Stimulated activated CD8-positive, alpha-beta memory T cell treated with anti-CD3 and anti-CD28 coated beads, Interleukin-4, amount 100 ng/mL, for 1 hour (primary cell): ENCODE measurements around the gene AQP3.
"Not testable (repeated sequence)": the region's sequence is repeated elsewhere in the genome, so short reads cannot be mapped to it uniquely, and the experiment has no call there.

ENCODE experiments used
- DNase-seq, 2 donors: peaks; one replicate each; pipeline ENCODE4 v3.0.0-alpha.2; 2020; ENCODE audit warnings: low read depth in 2 of 2, low spot score in 1 of 2

AQP3 gene

DNA sequence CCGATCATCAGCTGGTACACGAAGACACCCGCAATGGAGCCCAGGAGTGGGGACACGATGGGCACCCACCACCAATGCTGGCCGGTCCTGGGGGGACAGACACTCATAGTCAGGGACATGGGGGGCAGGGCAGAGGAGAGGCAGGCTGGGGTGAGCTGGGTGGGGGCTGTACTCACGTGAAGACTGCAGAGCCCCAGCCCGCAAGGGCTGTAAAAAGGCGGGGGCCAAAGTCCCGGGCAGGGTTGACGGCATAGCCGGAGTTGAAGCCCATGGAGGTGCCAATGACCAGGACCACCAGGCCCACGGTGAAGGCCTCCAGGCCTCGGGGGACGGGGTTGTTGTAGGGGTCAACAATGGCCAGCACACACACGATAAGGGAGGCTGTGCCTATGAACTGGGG, 5.3 kb downstream of the AQP3 start:
- DNase-seq = no peak

GRCh38 chr9:33440609-33441008, 6.8 kb downstream of the AQP3 start:
- DNase-seq = no peak

GRCh38 chr9:33440204-33440603, 7.2 kb downstream of the AQP3 start:
- DNase-seq = no peak

DNA sequence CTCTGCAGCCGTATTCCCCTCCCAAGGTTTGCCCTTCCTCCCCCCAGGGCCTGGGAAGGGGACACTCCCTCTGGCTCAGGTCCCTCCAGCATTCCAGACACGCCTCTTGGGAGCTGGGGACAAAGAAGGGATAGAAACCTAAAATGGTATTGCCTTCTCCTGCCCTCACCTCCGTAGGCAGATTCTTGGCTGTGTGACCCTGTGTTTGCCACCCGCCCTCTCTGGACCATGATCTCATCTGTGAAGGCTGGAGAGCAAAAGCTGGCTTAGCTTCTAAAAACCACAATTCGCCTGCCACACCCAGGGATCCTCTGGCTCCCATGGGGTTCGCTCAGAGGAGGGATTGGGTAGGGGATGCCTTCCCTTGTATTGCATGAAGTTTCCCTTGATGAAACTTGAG, 7.7 kb downstream of the AQP3 start:
- no peak for DNase-seq

DNA sequence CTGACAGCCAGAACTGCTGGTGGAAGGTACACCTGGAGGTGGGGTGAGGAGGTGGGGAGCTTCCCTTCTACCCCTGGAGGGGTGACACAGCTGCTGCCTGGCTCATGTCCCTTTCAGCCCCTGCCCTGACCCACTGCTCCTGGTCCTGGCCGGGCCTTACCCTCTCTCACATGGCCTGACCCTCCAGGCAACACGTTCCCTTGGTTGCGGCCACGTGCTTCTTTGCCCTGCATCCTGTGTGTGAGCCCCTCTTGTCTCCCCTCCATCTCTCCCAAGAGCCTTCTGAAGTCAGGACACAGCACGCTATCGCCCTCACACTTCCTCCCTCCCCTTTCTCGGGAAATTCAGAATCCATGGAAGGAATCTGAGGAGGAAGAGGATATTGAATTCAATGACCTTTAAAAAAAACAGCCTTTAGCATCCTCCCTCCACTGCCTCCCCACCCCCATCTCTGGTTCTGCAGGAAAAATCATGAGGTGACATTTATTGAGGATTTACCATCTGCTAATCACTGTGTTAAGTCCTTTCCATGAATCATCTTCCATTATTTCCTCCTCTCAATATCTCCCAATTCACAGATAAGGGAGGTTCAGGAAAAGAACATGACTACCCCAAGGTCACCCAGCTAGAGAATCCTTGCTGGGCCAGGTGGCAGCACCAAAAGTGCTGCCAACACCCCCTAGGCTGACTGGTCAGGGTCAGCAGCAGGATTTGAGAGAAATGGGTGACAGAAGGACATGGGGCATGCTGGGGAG, 8.3 kb downstream of the AQP3 start:
- DNase-seq = no peak

DNA sequence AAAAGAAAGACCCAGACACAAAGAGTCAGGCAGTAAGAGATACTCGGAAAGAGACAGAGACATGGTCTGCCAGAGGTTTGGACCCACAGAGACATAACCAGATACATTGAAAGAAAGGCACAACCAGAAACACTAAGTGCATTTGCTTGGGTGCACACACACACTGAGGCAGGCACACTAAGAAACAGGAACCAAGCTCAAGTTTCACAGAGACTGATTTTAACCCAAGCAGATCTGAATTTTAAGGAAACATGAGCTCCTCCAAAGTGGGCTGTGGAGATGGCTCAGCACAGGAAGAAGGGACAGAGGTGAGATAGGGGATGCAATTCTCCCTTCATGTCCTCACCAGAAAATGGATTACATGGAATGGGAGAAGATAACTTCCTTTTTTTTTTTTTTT, 9.5 kb downstream of the AQP3 start:
- DNase-seq = no peak

- DNase-seq = no peak
Observed at GRCh38 chr9:33437205-33437604, 10.2 kb downstream of the AQP3 start.

DNA sequence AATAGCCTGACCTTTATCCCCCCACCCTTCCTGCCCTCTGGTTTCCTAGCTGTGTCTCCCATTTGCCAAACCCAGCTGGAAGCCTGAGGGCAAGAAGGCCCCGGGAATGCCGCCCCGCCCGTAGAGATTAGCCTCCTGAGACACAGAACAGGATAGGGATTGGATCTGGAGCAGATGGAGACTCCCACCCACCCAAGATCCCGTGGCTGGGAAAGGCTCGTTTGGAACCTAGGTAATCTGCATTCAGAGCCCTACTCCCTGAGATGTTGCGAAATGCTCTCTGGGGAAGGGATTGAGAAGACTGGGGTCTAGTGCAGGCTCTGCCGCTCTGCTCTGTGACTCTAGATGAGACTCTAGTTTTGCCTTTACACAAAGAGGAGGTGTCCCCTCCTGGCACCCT, 10.9 kb downstream of the AQP3 start:
- no peak for DNase-seq

GRCh38 chr9:33435821-33436277, 11.5 kb downstream of the AQP3 start:
- no peak for DNase-seq

DNA sequence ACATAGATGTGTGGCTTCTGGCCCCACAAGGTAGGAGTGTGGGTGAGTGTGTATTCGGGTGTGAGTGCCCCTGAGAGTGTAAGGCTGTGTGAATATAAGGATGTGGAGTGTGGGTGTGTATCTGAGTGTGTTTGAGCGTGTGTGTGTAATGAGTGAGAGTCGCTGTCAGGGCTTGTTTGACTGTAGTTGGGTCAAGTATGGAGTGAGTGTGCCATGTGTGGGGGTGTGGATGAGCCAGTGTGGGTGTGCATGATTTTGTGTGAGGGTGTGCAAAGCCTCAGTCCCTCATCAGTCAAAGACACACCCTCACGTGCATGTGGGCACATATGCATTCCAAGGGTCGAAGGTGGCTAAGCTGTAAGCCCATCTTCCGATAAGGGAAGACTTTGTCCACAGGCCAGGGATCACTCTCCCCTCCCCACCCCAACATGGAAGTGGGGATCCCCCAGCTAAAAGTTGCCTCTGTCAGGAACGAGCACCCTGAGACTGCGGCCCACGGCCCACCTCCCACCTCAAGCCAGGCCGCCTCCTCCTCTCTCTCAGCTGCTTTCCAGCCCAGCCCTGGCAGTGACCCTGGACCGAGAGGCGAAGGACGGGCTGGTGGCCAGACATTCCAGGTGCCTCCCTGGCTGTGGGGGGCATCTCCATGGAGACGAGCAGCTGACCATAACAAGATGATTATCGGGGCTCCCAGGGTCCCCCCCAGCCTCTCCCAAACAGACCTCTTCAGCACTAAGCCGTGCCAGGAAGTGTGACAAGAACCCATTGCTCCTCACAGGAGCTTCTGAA, 12.9 kb downstream of the AQP3 start:
- no peak for DNase-seq

DNA sequence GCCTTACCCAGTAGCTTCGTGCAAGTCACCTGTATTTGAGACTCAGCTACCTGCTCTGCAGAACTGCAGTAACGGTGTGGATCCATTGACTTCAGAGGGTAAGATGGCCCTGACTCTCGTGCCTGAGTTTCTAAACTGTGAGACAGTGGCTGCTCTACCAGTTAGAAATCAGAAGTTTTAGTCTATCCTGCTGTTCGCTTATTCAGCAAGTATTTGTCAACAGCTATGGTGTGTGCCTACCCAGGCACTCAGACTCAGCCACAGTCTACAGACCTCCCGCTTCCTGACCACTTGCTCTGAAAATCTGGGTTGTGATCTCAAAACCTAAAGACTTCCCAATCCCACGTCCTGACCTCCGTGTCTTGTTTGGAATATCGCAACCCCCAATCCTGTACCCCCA, 13.5 kb downstream of the AQP3 start:
- no peak for DNase-seq

- DNase-seq = no peak
Observed at GRCh38 chr9:33431420-33431819, 16.0 kb downstream of the AQP3 start.

DNA sequence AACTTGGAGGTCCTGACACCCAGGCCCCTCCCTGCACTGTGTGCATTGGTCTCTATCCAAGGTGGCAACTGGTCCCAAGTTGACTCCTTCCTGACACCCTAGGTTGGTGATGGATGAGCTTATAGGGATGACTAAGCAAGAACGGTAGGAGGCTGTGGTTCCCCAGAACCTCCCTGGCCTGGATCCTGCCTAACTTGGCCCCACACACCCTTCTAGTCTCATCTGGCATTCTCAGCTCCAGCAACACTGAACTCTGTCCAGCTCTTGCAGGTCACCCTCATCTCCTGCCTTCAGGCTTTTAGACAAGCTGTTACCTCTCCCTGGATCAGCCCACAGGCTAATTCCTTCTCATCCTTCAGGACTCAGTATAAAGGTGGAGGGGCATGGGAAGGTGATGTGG, 16.5 kb downstream of the AQP3 start:
- no peak for DNase-seq

DNA sequence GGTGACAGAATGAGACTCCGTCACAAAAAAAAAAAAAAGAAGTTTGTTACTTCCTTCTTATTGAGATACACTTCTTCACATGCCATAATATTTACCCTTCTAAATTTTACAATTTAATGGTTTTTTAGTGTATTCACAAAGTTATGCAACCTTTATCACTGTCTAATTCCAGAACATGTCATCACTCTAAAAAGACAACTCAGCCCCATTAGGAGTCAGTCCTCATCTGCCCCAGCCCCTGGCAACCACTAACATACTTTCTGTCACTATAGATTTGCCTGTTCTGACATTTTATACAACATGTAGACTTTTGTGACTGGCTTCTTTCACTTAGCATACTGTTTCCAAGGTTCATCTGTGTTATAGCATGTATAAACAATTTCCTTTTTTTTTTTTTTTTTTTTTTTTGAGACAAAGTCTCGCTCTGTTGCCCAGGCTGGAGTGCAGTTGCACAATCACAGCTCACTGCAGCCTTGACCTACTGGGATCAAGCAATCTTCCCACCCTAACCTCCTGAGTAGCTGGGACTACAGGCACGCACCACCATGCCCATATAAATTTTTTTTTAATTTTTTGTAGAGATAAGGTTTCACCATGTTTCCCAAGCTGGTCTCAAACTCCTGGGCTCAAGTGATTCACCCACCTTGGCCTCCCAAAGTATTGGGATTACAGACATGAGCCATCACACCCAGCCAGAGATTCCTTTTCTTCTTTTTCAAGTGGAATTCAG, 18.0 kb downstream of the AQP3 start:
- no peak for DNase-seq

DNA sequence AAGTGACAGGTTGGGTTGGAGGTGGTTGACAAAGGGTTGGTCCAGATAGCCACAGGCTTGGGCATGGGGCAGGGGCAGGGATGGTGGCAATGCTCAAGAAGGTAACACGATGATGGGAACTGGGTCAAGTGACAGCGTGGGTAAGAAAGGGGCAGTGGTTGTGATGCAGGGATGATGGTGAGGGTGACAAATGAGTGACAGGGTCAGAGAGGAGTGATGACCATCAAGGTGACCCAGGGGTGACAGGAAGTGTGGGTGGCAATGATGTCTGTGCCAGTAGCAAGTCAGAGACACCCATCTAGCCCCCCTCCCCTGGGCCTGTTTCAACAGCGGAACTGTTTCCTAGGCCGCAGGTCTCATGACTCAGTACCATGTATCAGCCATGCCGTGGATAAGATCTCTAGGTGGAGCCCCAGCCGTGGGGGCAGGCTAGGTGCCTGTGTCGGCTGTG, 20.5 kb downstream of the AQP3 start:
- DNase-seq = no peak

DNA sequence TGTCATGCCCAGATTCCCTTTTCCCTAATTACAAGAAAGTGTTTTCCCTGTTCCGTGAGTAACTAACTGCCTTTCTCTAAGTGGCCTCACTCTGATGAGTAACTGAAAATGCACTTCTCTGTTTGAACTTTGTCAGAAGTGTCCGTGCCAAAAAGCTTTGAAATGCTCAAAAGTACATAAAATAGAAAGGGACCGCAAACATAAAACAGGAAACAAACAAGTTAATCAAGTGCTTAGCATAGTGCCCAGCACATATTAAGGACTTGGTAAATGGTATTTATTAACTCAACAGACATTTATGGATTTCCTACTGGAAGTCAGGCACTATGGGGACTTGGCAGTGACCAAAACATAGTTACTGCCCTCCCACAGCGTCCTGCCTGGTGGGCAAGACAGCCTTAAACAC, 22.3 kb downstream of the AQP3 start:
- no peak for DNase-seq

DNA sequence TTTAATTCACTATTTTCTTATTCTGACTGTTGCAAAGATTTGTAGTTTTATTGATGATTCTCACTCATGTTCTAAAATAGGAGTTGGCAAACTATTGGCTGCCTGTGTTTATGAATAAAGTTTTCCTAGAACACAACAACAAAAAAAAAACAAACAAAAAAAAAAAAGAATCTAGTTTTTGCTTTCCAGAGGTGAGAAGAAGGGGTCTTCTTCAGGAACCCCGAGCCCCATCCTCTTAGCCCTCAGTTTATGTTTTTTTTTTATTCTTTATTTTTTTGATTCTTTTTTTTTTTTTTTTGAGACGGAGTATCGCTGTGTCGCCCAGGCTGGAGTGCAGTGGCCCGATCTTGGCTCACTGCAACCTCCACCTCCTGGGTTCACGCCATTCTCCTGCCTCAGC, 22.9 kb downstream of the AQP3 start:
- not testable (repeated sequence) for DNase-seq

DNA sequence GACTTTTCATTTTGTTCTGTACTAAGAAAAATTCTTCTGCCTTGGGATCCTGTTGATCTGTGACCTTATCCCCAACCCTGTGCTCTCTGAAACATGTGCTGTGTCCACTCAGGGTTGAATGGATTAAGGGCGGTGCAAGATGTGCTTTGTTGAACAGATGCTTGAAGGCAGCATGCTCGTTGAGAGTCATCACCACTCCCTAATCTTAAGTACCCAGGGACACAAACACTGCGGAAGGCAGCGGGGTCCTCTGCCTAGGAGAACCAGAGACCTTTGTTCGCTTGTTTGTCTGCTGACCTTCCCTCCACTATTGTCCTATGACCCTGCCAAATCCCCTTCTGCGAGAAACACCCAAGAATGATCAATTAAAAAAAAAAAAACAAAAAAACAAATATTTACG, 23.4 kb downstream of the AQP3 start:
- not testable (repeated sequence) for DNase-seq

DNA sequence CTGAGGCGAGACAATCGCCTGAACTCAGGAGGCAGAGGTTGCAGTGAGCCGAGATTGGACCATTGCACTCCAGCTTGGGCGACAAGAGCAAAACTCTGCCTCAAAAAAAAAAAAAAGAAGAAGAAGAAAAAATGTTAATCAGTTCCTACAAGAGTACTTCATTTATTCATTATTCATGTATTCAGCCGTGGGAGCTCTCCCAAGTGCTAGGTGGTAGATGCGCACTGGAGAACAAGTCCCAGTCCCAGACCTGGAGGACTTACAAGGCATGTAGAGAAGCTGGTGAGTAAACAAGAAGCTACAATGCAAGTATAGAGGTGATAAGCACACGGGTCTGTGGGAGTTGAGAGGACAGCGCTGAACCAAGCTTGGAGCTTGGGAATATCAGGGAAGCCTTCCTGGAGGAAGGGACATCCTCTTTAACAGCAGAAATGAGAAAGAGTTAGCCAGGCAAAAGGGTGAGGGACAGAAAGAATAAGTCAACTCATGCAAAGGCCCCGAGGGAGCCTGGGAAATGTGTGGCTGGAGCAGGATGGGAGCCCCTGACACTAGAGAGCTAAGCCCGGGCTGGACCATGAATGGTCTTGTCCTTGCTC, 27.6 kb downstream of the AQP3 start:
- DNase-seq = no peak

- no peak for DNase-seq
Observed at GRCh38 chr9:33418090-33418489, 29.3 kb downstream of the AQP3 start.

DNA sequence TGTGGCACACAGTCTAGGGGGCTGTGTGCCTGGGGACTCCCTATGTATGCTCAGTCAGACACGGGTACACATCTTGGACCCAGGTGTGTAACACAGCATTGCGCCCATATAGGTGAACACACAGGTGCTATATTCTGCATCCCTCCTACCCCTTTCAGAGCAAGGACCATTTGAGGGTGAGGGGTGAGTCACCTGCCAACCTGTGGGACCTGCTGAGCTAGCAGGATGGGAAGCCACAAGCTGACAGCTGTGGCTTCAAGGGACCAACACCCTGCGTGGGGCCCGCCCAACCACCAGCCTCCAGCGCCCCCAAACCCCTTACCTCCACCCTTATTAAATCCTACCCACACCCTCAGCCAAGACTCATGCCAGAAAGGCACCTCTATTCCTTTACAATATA, 30.4 kb downstream of the AQP3 start:
- peak in 1 of 2 donors; percentile 9 for DNase-seq
